Ishikawa (cell line): ENCODE results near the gene TSPAN12.

Source experiments
- CEBPB ChIP-seq: IDR thresholded peaks from 2 replicates; pipeline ENCODE4 v1.6.1; 2012
- CREB1 ChIP-seq: IDR thresholded peaks from 2 replicates; pipeline ENCODE4 v1.6.1; 2012; ENCODE audit warnings: low read depth
- EGR1 ChIP-seq: IDR thresholded peaks from 2 replicates; pipeline ENCODE4 v1.6.1; 2012
- EP300 ChIP-seq: IDR thresholded peaks from 2 replicates; pipeline ENCODE4 v1.6.1; 2012; ENCODE audit warnings: borderline replicate concordance
- FOXM1 ChIP-seq: IDR thresholded peaks from 2 replicates; pipeline ENCODE4 v1.6.1; 2012; ENCODE audit warnings: low read depth, borderline replicate concordance
- MAX ChIP-seq: IDR thresholded peaks from 2 replicates; pipeline ENCODE4 v1.6.1; 2012
- NFIC ChIP-seq: IDR thresholded peaks from 2 replicates; pipeline ENCODE4 v1.6.1; 2012
- RAD21 ChIP-seq: IDR thresholded peaks from 2 replicates; pipeline ENCODE4 v1.6.1; 2012; ENCODE audit warnings: low read depth
- TAF1 ChIP-seq: IDR thresholded peaks from 2 replicates; pipeline ENCODE4 v1.6.1; 2012; ENCODE audit warnings: low read depth, mild to moderate bottlenecking
- TCF12 ChIP-seq: IDR thresholded peaks from 2 replicates; pipeline ENCODE4 v1.6.1; 2012; ENCODE audit warnings: low read depth
- YY1 ChIP-seq: IDR thresholded peaks from 2 replicates; pipeline ENCODE4 v1.6.1; 2012; ENCODE audit warnings: low read depth
- ZBTB7A ChIP-seq: IDR thresholded peaks from 2 replicates; pipeline ENCODE4 v1.6.1; 2012; ENCODE audit warnings: low read depth
- TF ChIP-seq, protein P1 (sequence below): IDR thresholded peaks from 2 replicates; pipeline ENCODE4 v1.6.1; 2012; ENCODE audit warnings: low read depth, mild to moderate bottlenecking

DNA sequence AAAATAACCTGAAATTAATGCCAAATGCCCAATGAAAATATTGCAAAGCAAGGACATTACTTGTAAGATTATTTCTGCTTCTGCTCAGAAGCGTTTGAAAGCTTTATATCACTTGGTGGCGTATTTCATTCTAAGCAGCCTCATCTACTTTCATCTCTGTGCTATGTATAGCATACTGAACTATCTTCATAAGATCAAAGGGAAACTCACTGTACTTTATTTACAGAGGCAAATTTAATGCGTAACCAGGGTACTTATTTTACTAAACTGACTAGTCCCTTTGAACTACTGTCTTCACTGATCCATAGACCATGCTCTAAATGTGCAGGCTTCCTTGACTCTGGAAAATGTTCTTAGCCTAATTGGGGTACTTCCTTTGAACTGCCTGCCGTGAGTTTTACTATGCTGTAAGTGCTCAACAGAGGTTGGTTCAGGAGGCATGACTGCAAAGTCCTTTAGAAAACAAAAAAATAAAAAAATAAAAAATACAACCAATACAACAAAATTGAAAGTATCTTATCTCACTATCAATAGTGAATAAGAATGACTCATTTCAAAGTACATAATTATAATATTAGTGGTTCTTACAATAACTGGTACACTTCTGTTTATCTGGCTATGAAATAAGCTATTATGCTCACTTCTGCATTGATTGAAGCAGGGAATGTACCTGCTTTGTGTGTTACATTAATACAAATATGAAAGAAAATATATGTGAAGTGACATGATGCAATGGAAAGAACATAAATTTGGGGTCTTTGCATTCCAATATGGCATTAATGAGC is 41.0 kb upstream of the TSPAN12 start:
- no peak for TF ChIP-seq RAD21
- no peak for TF ChIP-seq TAF1
- TF ChIP-seq EGR1 = no peak
- no peak for TF ChIP-seq MAX
- no peak for TF ChIP-seq ZBTB7A
- no peak for TF ChIP-seq EP300
- TF ChIP-seq YY1 = no peak
- no peak for TF ChIP-seq FOXM1
- TF ChIP-seq, protein P1, sequence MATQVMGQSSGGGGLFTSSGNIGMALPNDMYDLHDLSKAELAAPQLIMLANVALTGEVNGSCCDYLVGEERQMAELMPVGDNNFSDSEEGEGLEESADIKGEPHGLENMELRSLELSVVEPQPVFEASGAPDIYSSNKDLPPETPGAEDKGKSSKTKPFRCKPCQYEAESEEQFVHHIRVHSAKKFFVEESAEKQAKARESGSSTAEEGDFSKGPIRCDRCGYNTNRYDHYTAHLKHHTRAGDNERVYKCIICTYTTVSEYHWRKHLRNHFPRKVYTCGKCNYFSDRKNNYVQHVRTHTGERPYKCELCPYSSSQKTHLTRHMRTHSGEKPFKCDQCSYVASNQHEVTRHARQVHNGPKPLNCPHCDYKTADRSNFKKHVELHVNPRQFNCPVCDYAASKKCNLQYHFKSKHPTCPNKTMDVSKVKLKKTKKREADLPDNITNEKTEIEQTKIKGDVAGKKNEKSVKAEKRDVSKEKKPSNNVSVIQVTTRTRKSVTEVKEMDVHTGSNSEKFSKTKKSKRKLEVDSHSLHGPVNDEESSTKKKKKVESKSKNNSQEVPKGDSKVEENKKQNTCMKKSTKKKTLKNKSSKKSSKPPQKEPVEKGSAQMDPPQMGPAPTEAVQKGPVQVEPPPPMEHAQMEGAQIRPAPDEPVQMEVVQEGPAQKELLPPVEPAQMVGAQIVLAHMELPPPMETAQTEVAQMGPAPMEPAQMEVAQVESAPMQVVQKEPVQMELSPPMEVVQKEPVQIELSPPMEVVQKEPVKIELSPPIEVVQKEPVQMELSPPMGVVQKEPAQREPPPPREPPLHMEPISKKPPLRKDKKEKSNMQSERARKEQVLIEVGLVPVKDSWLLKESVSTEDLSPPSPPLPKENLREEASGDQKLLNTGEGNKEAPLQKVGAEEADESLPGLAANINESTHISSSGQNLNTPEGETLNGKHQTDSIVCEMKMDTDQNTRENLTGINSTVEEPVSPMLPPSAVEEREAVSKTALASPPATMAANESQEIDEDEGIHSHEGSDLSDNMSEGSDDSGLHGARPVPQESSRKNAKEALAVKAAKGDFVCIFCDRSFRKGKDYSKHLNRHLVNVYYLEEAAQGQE = no peak
- TF ChIP-seq TCF12 = no peak
- TF ChIP-seq CEBPB = no peak
- no peak for TF ChIP-seq NFIC
- no peak for TF ChIP-seq CREB1
